MM.1S (cell line): Measurements from ENCODE around the gene ACBD7.
A peak's percentile ranks its signal among the peaks of the same experiment; 100 is the strongest.

Experiments
- DNase-seq: peaks from one replicate; pipeline ENCODE4 v3.0.0-alpha.2; 2015
- H2AFZ ChIP-seq: fragments of 300-600 bp; sonication (generic); 2 replicates; pipeline ENCODE4 v1.6.0; 2016; ENCODE audit warnings: antibody characterized with exemption, low read length
- H3F3A ChIP-seq: fragments of 300-600 bp; sonication (generic); 2 replicates; pipeline ENCODE4 v1.6.1; 2016; ENCODE audit warnings: mild to moderate bottlenecking, antibody characterized with exemption, low read length, moderate library complexity, mixed read lengths; ENCODE audit not compliant: insufficient read depth
- H3K27ac ChIP-seq: fragments of 300-600 bp; sonication (generic); 2 replicates; pipeline ENCODE4 v1.5.1; 2016; ENCODE audit warnings: mild to moderate bottlenecking, low read length
- H3K27me3 ChIP-seq: fragments of 300-600 bp; sonication (generic); replicated peaks from 2 replicates; pipeline ENCODE4 v1.6.0; 2016; ENCODE audit warnings: low read length; ENCODE audit not compliant: insufficient read depth
- H3K36me3 ChIP-seq: fragments of 300-600 bp; sonication (generic); replicated peaks from 2 replicates; pipeline ENCODE4 v1.6.1; 2016; ENCODE audit warnings: mild to moderate bottlenecking, low read length, mixed read lengths; ENCODE audit not compliant: insufficient read depth
- H3K4me1 ChIP-seq: fragments of 300-600 bp; sonication (generic); 2 replicates; pipeline ENCODE4 v1.6.1; 2016; ENCODE audit warnings: low read length, mixed read lengths
- H3K4me2 ChIP-seq: fragments of 300-600 bp; sonication (generic); 2 replicates; pipeline ENCODE4 v1.6.0; 2016; ENCODE audit warnings: low read depth, low read length
- H3K4me3 ChIP-seq: fragments of 300-600 bp; sonication (generic); 2 replicates; pipeline ENCODE4 v1.5.1; 2016; ENCODE audit warnings: low read length, mixed read lengths
- H3K79me2 ChIP-seq: fragments of 300-600 bp; sonication (generic); 2 replicates; pipeline ENCODE4 v1.6.1; 2016; ENCODE audit warnings: mixed run types, low read length, mixed read lengths
- H3K9ac ChIP-seq: fragments of 300-600 bp; sonication (generic); 2 replicates; pipeline ENCODE4 v1.6.1; 2016; ENCODE audit warnings: low read length, mixed read lengths
- H3K9me2 ChIP-seq: fragments of 300-600 bp; sonication (generic); replicated peaks from 2 replicates; pipeline ENCODE4 v1.6.1; 2016; ENCODE audit warnings: mild to moderate bottlenecking, low read length, mixed read lengths; ENCODE audit not compliant: insufficient read depth
- H3K9me3 ChIP-seq: fragments of 300-600 bp; sonication (generic); replicated peaks from 2 replicates; pipeline ENCODE4 v1.6.1; 2016; ENCODE audit warnings: mild to moderate bottlenecking, low read length, mixed read lengths; ENCODE audit not compliant: insufficient read depth
- H4K20me1 ChIP-seq: fragments of 300-600 bp; sonication (generic); 2 replicates; pipeline ENCODE4 v1.6.1; 2016; ENCODE audit warnings: mild to moderate bottlenecking, low read length, moderate library complexity, mixed read lengths; ENCODE audit not compliant: insufficient read depth
- EZH2 ChIP-seq: fragments of 300-600 bp; sonication (generic); optimal IDR thresholded peaks from 2 replicates; pipeline ENCODE3; 2017; ENCODE audit warnings: low read depth, mild to moderate bottlenecking, antibody characterized with exemption, low read length, mixed read lengths
- EZH2phosphoT487 ChIP-seq: fragments of 300-600 bp; sonication (generic); IDR thresholded peaks from 2 replicates; pipeline ENCODE4 v1.6.1; 2018; ENCODE audit warnings: antibody characterized with exemption, low read length
- TF ChIP-seq, protein P1 (sequence below): fragments of 300-600 bp; sonication (generic); IDR thresholded peaks from 2 replicates; pipeline ENCODE4 v1.5.1; 2016; ENCODE audit warnings: antibody characterized with exemption, low read length, mixed read lengths

ACBD7 gene

DNA sequence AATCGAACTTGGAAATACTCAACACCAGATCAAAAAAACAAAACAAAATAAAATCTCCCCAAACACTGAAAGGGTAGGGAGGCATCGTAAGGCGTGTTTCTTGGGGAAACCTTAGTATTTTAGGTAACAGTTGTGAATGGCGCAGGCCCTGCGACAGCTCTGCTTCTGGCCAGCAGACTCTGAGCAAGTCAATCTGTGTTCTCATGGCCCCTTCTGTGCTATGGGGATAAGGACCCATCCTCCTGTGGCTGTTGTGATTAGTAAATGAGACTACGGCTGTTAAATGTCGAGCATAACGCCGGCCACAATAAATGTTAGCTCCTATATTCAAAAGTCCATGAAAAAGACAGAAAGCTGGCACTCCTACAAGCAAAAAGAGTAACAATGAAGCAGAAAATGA lies 35.6 kb upstream of the ACBD7 start:
- no peak overlapping the region for H3K9ac ChIP-seq

DNA sequence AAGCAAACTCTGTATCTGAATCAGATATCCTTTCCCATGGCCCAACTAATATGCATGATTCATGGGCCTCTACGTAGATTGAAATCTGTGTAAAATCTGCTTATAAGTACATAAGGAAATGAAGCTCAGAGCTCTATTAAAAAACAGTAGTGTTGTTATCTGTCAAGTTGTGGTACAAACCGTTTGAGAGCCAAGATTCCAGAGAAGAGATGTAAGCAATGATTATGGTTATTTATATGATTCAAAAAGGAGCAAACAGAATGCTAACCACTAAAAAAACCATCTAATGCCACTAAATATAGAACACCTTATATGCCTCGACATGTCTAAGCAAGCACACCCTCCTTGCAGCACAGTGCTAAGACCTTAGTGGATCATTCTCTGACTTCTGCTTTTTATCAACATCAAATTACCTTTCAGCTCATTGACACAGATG lies 35.2 kb upstream of the ACBD7 start:
- H3K4me2 ChIP-seq, result no peak overlapping the region
- peaks cover 14% of the 10 kb centered on the region for H3F3A ChIP-seq
- no peaks in the 10 kb centered on the region for H3K9me3 ChIP-seq
- no peak for DNase-seq
- H3K4me1 ChIP-seq, result peaks cover 13% of the 10 kb centered on the region
- H3K27me3 ChIP-seq, result no peaks in the 10 kb centered on the region
- H3K9me2 ChIP-seq, result no peaks in the 10 kb centered on the region
- no peak overlapping the region for H3K27ac ChIP-seq
- H3K4me3 ChIP-seq, result no peak overlapping the region
- H3K79me2 ChIP-seq, result no peaks in the 10 kb centered on the region
- H3K36me3 ChIP-seq, result no peaks in the 10 kb centered on the region
- H3K9ac ChIP-seq, result no peak overlapping the region
- no peak overlapping the region for H2AFZ ChIP-seq
- TF ChIP-seq EZH2, result no peak
- no peak for TF ChIP-seq EZH2phosphoT487
- TF ChIP-seq, protein P1, sequence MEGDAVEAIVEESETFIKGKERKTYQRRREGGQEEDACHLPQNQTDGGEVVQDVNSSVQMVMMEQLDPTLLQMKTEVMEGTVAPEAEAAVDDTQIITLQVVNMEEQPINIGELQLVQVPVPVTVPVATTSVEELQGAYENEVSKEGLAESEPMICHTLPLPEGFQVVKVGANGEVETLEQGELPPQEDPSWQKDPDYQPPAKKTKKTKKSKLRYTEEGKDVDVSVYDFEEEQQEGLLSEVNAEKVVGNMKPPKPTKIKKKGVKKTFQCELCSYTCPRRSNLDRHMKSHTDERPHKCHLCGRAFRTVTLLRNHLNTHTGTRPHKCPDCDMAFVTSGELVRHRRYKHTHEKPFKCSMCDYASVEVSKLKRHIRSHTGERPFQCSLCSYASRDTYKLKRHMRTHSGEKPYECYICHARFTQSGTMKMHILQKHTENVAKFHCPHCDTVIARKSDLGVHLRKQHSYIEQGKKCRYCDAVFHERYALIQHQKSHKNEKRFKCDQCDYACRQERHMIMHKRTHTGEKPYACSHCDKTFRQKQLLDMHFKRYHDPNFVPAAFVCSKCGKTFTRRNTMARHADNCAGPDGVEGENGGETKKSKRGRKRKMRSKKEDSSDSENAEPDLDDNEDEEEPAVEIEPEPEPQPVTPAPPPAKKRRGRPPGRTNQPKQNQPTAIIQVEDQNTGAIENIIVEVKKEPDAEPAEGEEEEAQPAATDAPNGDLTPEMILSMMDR, result no peak
- H4K20me1 ChIP-seq, result no peaks in the 10 kb centered on the region

More for the DNA sequence above, 35.6 kb upstream of the ACBD7 start:
- DNase-seq, result no peak
- Histone ChIP-seq H3F3A (peaks cover 14% of the 10 kb centered on the region), H3K27ac (no peak overlapping the region), H3K4me3 (no peak overlapping the region), H4K20me1 (no peaks in the 10 kb centered on the region), H3K9me2 (no peaks in the 10 kb centered on the region), H3K27me3 (no peaks in the 10 kb centered on the region), H3K36me3 (no peaks in the 10 kb centered on the region), H3K9me3 (no peaks in the 10 kb centered on the region), H3K79me2 (no peaks in the 10 kb centered on the region), H3K4me1 (peaks cover 13% of the 10 kb centered on the region), H3K4me2 (no peak overlapping the region), H2AFZ (no peak overlapping the region)
- TF ChIP-seq EZH2 (no peak), EZH2phosphoT487 (no peak)
- TF ChIP-seq, protein P1, result no peak

DNA sequence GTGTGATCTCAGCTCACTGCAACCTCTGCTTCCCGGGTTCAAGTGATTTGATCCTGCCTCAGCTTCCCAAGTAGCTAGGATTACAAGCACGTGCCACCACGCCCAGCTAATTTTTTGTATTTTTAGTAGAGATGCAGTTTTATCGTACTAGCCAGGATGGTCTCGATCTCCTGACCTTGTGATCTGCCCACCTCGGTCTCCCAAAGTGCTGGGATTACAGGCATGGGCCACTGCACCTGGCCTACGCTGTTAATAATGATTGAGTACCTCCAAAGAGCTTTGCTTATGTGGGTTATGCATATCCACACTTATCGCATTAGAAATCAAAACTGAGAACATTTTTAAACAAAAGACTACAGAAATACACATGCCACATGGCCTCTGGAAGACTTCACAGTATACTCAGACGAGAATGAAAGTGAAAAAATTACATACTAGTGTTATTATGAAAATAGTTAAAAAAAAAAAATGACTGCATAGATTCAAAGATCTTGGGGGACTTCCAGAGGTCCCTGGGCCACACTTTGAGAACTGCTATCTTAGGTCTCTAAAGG lies 34.0 kb upstream of the ACBD7 start:
- Histone ChIP-seq H3K79me2 (no peaks in the 10 kb centered on the region), H3K4me1 (peaks cover 13% of the 10 kb centered on the region)

More for the DNA sequence above, 34.0 kb upstream of the ACBD7 start:
- H3K4me2 ChIP-seq, result peak overlapping the region; percentile 62; the same call in 1 of the 2 replicates
- peak overlapping the region; percentile 33; the same call in 1 of the 2 replicates for H2AFZ ChIP-seq
- no peaks in the 10 kb centered on the region for H3K9me3 ChIP-seq
- peak; percentile 91 for DNase-seq
- no peaks in the 10 kb centered on the region for H4K20me1 ChIP-seq
- no peaks in the 10 kb centered on the region for H3K36me3 ChIP-seq
- no peak for TF ChIP-seq EZH2
- no peak for TF ChIP-seq EZH2phosphoT487
- TF ChIP-seq, protein P1, result no peak
- H3K4me3 ChIP-seq, result peak overlapping the region; percentile 33; the same call in 1 of the 2 replicates
- no peaks in the 10 kb centered on the region for H3K27me3 ChIP-seq
- H3K9ac ChIP-seq, result peak overlapping the region; percentile 37; the same call in 1 of the 2 replicates
- peak overlapping the region; percentile 81; the same call in 1 of the 2 replicates for H3K27ac ChIP-seq
- H3K9me2 ChIP-seq, result no peaks in the 10 kb centered on the region
- H3F3A ChIP-seq, result peaks cover 14% of the 10 kb centered on the region
